ENCODE results near the gene RAB1A.

GRCh38 chr2:65096948-65097347, 33.0 kb downstream of the RAB1A start:
- no peak for TF ChIP-seq POLR2A (IDR thresholded peaks at IDR 0.05)
- TF ChIP-seq, protein P1, sequence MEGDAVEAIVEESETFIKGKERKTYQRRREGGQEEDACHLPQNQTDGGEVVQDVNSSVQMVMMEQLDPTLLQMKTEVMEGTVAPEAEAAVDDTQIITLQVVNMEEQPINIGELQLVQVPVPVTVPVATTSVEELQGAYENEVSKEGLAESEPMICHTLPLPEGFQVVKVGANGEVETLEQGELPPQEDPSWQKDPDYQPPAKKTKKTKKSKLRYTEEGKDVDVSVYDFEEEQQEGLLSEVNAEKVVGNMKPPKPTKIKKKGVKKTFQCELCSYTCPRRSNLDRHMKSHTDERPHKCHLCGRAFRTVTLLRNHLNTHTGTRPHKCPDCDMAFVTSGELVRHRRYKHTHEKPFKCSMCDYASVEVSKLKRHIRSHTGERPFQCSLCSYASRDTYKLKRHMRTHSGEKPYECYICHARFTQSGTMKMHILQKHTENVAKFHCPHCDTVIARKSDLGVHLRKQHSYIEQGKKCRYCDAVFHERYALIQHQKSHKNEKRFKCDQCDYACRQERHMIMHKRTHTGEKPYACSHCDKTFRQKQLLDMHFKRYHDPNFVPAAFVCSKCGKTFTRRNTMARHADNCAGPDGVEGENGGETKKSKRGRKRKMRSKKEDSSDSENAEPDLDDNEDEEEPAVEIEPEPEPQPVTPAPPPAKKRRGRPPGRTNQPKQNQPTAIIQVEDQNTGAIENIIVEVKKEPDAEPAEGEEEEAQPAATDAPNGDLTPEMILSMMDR (IDR thresholded peaks at IDR 0.05): no peak

Measured in uterus (tissue), 2 donors.